Esophagus muscularis mucosa (tissue), 4 donors: ENCODE measurements around the gene SECISBP2. TPM values are rescaled to one million over a fixed set of nuclear protein-coding genes. Genes with fewer than 3 reads are reported as not detected.

Experiments used
- DNase-seq: peaks from one replicate; pipeline ENCODE4 v3.0.0-alpha.2; 2017; ENCODE audit errors: extremely low spot score
- H3K27ac ChIP-seq, 4 donors: fragments of 200-600 bp; sonication (generic); replicated peaks in 1 of 4; 1 replicate in 3 of 4; 2 replicates in 1 of 4; pipeline ENCODE4 v1.5.1; 2016 to 2019; ENCODE audit warnings: mild to moderate bottlenecking in 1 of 4
- H3K27me3 ChIP-seq, 4 donors: fragments of 200-600 bp; sonication (generic); one replicate each; pipeline versions ENCODE4 v1.5.1 to v1.6.0; 2016 to 2019
- H3K36me3 ChIP-seq, 4 donors: fragments of 200-600 bp; sonication (generic); one replicate each; pipeline ENCODE4 v1.5.1; 2016 to 2019
- H3K4me1 ChIP-seq, 4 donors: fragments of 200-600 bp; sonication (generic); one replicate each; pipeline ENCODE4 v1.5.1; 2016 to 2019
- H3K4me3 ChIP-seq, 4 donors: fragments of 200-600 bp; sonication (generic); 1 replicate in 2 of 4; 2 replicates in 2 of 4; pipeline ENCODE4 v1.5.1; 2016 to 2019; ENCODE audit warnings: mild to moderate bottlenecking in 4 of 4, moderate library complexity in 1 of 4
- H3K9me3 ChIP-seq, 4 donors: fragments of 200-600 bp; sonication (generic); 1 replicate in 3 of 4; 2 replicates in 1 of 4; pipeline ENCODE4 v1.5.1; 2016 to 2019
- CTCF ChIP-seq, 3 experiments: fragments of 200-600 bp in 2 of 3; fragments of 450-650 bp in 1 of 3; sonication (generic) in 2 of 3; IDR thresholded peaks; one replicate each; pipeline ENCODE4 v1.5.1; 2017 to 2019; ENCODE audit warnings: antibody characterized with exemption in 3 of 3, mild to moderate bottlenecking in 2 of 3, moderate library complexity in 1 of 3
- EP300 ChIP-seq: sonication (generic); formaldehyde crosslinking; IDR thresholded peaks from one replicate; pipeline ENCODE4 v1.6.1; 2017; ENCODE audit warnings: antibody characterized with exemption
- POLR2A ChIP-seq: fragments of 450-650 bp; IDR thresholded peaks from one replicate; pipeline ENCODE4 v1.6.1; 2017; ENCODE audit warnings: antibody characterized with exemption, moderate library complexity, mild to moderate bottlenecking, low read depth
- POLR2AphosphoS5 ChIP-seq, 2 donors: sonication (generic); formaldehyde crosslinking; IDR thresholded peaks; one replicate each; pipeline ENCODE4 v1.6.1; 2017; ENCODE audit warnings: antibody characterized with exemption in 2 of 2
- WGBS: methylation state at CpG from one replicate; pipeline ENCODE4 v1.1.5; 2018; 5-methylcytosine and 5-hydroxymethylcytosine counted together
- intact Hi-C: fragments of 100-400 bp; cut with DNase I; formaldehyde crosslinking; loops from one replicate; pipeline ENCODE4 v1.15.1; 2023
- total RNA-seq, 4 donors: library from RNA; depleted of rRNA; stranded (reverse); fragments of >200 nt; gene quantifications; one replicate each; pipeline versions ENCODE4 v1.1.0 to v1.2.1, GENCODE V29; 2016

SECISBP2 gene
- total RNA-seq, 4 donors from 2014 or later: 24.0 to 32.8 (median 29.0) TPM

DNA sequence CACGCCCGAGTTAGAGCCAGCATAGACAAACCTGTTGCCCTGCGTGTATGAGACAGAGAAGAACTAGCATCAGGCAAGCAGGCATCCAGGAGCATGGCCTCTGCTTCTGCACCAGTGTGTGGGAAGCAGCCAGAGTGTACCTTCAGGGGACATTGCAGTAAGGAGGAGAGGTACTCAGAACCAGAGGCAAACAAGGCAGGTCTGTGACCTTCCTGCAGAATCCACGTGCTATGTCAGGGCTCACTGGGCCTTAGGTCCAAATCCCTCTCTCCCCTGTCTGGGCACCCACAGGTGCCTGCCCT is 63.0 kb downstream of the SECISBP2 start:
- intact Hi-C loops: no loop called here
- Histone ChIP-seq H3K36me3 (peaks cover 0 to 82% (median 49%) of the 10 kb centered on the region in 4 donors), H3K27me3 (no peaks in the 10 kb centered on the region), H3K9me3 (no peaks in the 10 kb centered on the region), H3K27ac (no peak overlapping the region), H3K4me3 (no peak overlapping the region), H3K4me1 (no peaks in the 10 kb centered on the region)
- TF ChIP-seq CTCF (IDR thresholded peaks at IDR 0.05) (no peak), POLR2A (no peak), EP300 (no peak), POLR2AphosphoS5 (IDR thresholded peaks at IDR 0.05) (no peak)
- no peak for DNase-seq
- 94% methylated on average over 4 of the region's 4 CpGs for WGBS

- intact Hi-C loops: no loop called here
- Histone ChIP-seq H3K27me3 (no peaks in the 10 kb centered on the region), H3K4me3 (no peak overlapping the region), H3K36me3 (peaks cover 4 to 84% (median 53%) of the 10 kb centered on the region in 4 donors), H3K27ac (no peak overlapping the region), H3K9me3 (no peaks in the 10 kb centered on the region), H3K4me1 (no peaks in the 10 kb centered on the region)
- no peak for DNase-seq
- no peak for TF ChIP-seq POLR2A
- no peak for TF ChIP-seq POLR2AphosphoS5 (IDR thresholded peaks at IDR 0.05)
- TF ChIP-seq CTCF (IDR thresholded peaks at IDR 0.05): no peak
- no peak for TF ChIP-seq EP300
- WGBS: 83% methylated on average over 24 of the region's 27 CpGs
Observed at GRCh38 chr9:89382026-89382986, 64.0 kb downstream of the SECISBP2 start.

DNA sequence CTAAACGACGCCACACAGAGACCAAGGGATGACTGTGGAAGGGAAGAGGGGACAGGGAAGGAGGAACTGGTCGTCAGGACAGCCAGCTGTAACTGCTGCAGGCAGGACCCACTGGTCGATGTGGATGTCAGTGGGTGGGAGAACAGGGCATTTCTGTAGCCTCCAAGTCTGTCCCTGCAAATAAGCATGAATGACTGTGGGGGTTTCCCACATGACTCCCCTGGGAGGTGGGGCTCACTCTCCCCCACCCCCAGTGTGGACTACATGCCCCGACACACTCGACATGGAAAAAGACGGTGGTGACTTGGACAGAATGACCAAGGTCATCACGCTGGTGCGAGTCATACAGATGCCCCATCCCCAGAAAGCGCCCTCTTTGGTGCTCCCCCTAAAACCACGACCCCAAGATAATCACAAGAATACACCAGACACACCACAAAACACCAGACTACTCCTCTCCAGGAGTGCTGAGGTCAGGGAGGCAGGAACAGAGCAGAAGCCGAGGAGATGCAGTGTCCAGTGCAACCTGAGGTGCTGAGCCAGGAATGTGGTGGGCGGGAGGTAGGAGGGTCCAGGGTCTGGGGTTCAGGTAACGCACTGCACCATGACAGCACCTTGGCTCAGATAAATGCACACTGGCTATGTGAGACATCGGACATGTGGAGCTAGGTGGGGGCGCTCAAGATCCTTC is 64.9 kb downstream of the SECISBP2 start:
- intact Hi-C loops: no loop called here
- Histone ChIP-seq H3K9me3 (no peaks in the 10 kb centered on the region), H3K4me1 (peaks cover 0 to 8% (median 6%) of the 10 kb centered on the region in 4 donors), H3K27ac (no peak overlapping the region), H3K27me3 (no peaks in the 10 kb centered on the region), H3K4me3 (no peak overlapping the region), H3K36me3 (peaks cover 9 to 84% (median 54%) of the 10 kb centered on the region in 4 donors)
- no peak for TF ChIP-seq POLR2AphosphoS5 (IDR thresholded peaks at IDR 0.05)
- no peak for TF ChIP-seq EP300
- TF ChIP-seq POLR2A: no peak
- TF ChIP-seq CTCF (IDR thresholded peaks at IDR 0.05): no peak
- WGBS: 90% methylated on average over 14 of the region's 16 CpGs
- DNase-seq: no peak

DNA sequence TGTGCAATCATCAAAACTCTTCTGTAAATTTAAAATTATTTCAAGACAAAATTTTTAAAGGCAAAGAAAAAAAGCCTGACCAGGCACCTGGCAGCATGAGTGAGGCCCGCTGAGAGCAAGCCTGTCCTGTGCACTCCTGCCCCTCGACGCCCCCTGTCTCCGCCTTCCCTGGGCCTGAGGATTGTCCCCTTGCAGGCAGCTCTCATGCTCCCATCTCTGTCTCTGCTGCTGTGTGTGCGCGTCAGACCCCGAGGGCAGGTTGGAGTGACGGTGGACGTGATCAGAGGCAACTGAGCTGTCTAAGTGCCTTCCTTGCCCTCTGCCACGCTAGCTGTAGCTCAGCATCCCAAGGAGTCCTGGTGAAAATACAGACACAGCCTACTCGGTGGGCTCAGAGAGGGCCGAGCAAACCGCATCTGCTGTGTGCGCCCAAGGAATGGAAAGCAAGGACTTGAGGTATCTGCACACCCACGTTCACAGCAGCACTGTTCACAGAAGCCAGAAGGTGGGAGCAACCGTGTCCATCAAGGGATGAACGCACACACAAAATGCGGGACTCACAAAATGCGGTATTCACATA is 65.5 kb downstream of the SECISBP2 start:
- H3K27me3 ChIP-seq: no peaks in the 10 kb centered on the region
- H3K9me3 ChIP-seq: no peaks in the 10 kb centered on the region
- no peak for DNase-seq
- H3K4me3 ChIP-seq: no peak overlapping the region
- WGBS: 90% methylated on average over 19 of the region's 19 CpGs
- peaks cover 0 to 13% (median 10%) of the 10 kb centered on the region in 4 donors for H3K4me1 ChIP-seq
- no peak overlapping the region for H3K27ac ChIP-seq
- intact Hi-C loops: no loop called here
- TF ChIP-seq CTCF (IDR thresholded peaks at IDR 0.05) (no peak), POLR2AphosphoS5 (IDR thresholded peaks at IDR 0.05) (no peak), POLR2A (no peak), EP300 (no peak)
- H3K36me3 ChIP-seq: peaks cover 9 to 84% (median 55%) of the 10 kb centered on the region in 4 donors
